Stimulated activated naive B cell treated with anti-CD40 and anti-IgM and Interleukin-4, amounts not matched to agents 10 μg/mL and 1 μg/mL and 100 μg/mL, for 72 hours (primary cell): Measurements from ENCODE around the gene TTBK2.

ENCODE experiments used
- ATAC-seq, 2 donors: fragments of 150-1000 bp; cut with Tn5 transposase; replicated peaks; 2 replicates each; pipeline ENCODE4 v1.10.0; 2021; ENCODE audit warnings: moderate library complexity in 1 of 2
- DNase-seq: peaks from one replicate; pipeline ENCODE4 v3.0.0; 2021
- H3K27ac Mint-ChIP-seq: one replicate; pipeline ENCODE4 v1.8.0; 2022; ENCODE audit warnings: mild to moderate bottlenecking, mixed read lengths
- H3K27me3 Mint-ChIP-seq, 2 donors: one replicate each; pipeline ENCODE4 v1.8.0; 2022; ENCODE audit warnings: mixed read lengths in 2 of 2
- H3K36me3 Mint-ChIP-seq, 2 donors: one replicate each; pipeline ENCODE4 v1.8.0; 2022; ENCODE audit warnings: mixed read lengths in 2 of 2, mild to moderate bottlenecking in 1 of 2
- H3K4me1 Mint-ChIP-seq, 2 donors: one replicate each; pipeline ENCODE4 v1.8.0; 2022; ENCODE audit warnings: mixed read lengths in 2 of 2, mild to moderate bottlenecking in 1 of 2
- H3K4me3 Mint-ChIP-seq, 2 donors: one replicate each; pipeline ENCODE4 v1.8.0; 2022; ENCODE audit warnings: mild to moderate bottlenecking in 2 of 2, mixed read lengths in 2 of 2, moderate library complexity in 1 of 2
- H3K9me3 Mint-ChIP-seq, 2 donors: one replicate each; pipeline ENCODE4 v1.8.0; 2022; ENCODE audit warnings: mixed read lengths in 2 of 2, mild to moderate bottlenecking in 1 of 2

The TTBK2 gene

DNA sequence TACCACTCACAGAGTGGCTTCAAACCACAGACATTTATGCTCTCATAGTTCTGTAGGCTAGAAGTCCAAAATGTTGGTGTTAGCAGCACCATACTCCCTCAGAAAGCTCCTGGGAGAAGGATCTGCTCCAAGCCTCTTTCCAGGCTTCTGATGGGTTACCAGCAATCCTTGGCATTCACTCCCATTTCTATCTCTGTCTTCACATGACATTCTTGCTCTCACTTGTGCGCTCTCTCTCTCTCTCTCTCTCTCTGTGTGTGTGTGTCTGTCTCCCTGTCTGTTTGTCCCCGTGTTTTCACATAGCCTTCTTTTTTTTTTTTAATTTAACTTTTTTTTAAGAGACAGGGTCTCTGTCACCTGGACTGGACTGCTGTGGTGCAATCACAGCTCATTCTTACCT lies 209.9 kb downstream of the TTBK2 start:
- no peak overlapping the region for H3K27ac Mint-ChIP-seq
- no peaks in the 10 kb centered on the region for H3K9me3 Mint-ChIP-seq
- H3K27me3 Mint-ChIP-seq, result no peaks in the 10 kb centered on the region
- DNase-seq (no peak), ATAC-seq (no peak)
- no peaks in the 10 kb centered on the region for H3K4me1 Mint-ChIP-seq
- peaks cover 1 to 9% of the 10 kb centered on the region in 2 donors for H3K36me3 Mint-ChIP-seq
- H3K4me3 Mint-ChIP-seq, result no peak overlapping the region

DNA sequence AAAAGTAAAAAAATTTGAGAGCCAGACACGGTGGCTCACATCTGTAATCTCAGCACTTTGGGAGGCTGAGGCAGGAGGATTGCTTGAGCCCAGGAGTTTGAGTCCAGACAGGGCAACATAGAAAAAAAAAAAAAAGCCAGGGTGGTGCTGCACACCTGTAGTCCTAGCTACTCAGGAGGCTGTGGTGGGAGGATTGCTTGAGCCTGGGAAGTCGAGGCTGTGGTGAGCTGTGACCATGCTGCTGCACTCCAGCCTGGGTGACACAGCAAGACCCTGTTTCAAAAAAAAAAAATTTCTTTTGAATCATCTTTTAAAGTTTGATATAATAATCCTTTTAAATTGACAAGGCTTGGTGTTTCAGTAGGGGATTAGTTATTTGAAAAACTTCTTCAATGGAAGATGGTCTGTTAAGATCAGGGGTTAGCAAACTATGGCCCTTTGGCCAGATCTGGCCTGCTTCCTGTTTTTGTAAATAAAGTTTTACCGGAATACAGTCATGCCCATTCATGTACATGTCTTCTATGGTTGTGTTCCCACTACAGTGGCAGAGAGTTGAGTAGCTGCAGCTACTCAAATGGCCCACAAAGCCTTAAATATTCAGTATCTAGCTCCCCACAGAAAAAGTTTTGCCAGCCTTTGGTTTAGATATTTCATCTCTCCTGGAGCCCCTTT lies 212.6 kb downstream of the TTBK2 start:
- H3K36me3 Mint-ChIP-seq, result peaks cover 0 to 15% of the 10 kb centered on the region in 2 donors
- H3K9me3 Mint-ChIP-seq, result no peaks in the 10 kb centered on the region
- H3K4me3 Mint-ChIP-seq, result no peak overlapping the region
- peaks cover 2 to 6% of the 10 kb centered on the region in 2 donors for H3K4me1 Mint-ChIP-seq
- no peak for ATAC-seq
- H3K27ac Mint-ChIP-seq, result no peak overlapping the region
- DNase-seq, result no peak
- H3K27me3 Mint-ChIP-seq, result no peaks in the 10 kb centered on the region

DNA sequence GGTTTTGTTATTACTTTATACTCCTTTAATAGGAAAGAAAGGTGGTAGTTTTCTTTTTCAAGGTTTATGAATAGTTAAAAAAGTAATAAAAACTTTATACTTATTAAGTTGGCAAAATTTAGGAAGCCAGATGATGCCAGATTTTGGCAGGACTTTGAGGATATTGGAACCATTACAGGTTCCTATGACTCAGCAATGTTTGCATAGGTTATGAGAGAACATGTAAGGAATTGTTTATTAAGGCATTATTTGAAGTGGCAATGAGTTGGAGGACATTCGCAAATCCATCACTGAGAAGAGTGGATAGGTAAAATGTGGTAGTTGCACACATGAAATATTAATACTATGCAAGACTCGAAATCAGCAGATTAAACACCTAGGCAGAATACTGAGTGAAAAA lies 213.5 kb downstream of the TTBK2 start:
- H3K36me3 Mint-ChIP-seq, result peaks cover 0 to 15% of the 10 kb centered on the region in 2 donors
- H3K27me3 Mint-ChIP-seq, result no peaks in the 10 kb centered on the region
- peaks cover 2 to 6% of the 10 kb centered on the region in 2 donors for H3K4me1 Mint-ChIP-seq
- no peak overlapping the region for H3K4me3 Mint-ChIP-seq
- DNase-seq (no peak), ATAC-seq (no peak)
- H3K9me3 Mint-ChIP-seq, result no peaks in the 10 kb centered on the region
- no peak overlapping the region for H3K27ac Mint-ChIP-seq

DNA sequence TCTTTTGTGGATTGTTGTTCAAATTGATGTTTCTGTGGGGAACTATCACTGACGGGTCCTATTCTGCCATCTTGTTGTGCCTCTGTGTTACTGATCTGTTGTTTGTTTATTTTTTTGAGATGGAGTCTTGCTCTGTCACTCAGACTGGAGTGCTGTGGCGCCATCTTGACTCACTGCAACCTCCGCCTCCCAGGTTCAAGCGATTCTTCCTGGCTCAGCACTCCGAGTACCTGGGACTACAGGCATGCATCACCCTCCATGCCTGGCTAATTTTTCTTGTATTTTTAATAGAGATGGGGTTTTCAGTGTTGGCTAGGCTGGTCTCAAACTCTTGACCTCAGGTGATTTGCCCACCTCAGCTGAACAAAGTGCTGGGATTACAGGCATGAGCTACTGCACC lies 215.2 kb downstream of the TTBK2 start:
- ATAC-seq (no peak), DNase-seq (no peak)
- Mint-ChIP-seq H3K36me3 (peaks cover 7 to 20% of the 10 kb centered on the region in 2 donors), H3K9me3 (peaks cover 0 to 5% of the 10 kb centered on the region in 2 donors), H3K27ac (no peak overlapping the region), H3K4me3 (no peak overlapping the region), H3K4me1 (peaks cover 2 to 6% of the 10 kb centered on the region in 2 donors), H3K27me3 (no peaks in the 10 kb centered on the region)

DNA sequence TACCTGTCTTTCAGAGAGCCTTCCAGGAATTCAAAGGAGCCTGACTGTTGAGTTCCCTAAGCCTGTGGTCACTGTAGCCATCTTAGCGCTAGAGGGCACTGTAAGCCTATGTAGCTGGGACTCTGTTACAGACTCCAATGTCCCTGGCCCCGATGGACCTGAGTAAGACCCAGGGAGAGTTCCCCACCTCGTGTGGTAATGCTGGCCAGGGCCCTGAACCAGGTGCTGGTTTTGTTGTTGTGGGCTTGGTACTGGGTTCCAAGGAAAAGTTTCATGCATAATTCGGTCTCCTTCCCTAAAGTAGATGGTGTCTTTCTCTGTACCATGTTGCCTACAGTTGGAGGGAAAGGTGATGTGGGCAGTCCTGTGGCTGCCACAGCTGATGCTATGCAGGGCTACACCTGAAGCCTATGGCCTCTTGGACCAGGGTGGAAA lies 216.1 kb downstream of the TTBK2 start:
- Mint-ChIP-seq H3K27me3 (no peaks in the 10 kb centered on the region), H3K36me3 (peaks cover 7 to 23% of the 10 kb centered on the region in 2 donors), H3K4me3 (no peak overlapping the region), H3K9me3 (peaks cover 0 to 5% of the 10 kb centered on the region in 2 donors), H3K27ac (no peak overlapping the region), H3K4me1 (peaks cover 2 to 6% of the 10 kb centered on the region in 2 donors)
- ATAC-seq, result peak; percentile 94 to 99
- peak; percentile 39 for DNase-seq

DNA sequence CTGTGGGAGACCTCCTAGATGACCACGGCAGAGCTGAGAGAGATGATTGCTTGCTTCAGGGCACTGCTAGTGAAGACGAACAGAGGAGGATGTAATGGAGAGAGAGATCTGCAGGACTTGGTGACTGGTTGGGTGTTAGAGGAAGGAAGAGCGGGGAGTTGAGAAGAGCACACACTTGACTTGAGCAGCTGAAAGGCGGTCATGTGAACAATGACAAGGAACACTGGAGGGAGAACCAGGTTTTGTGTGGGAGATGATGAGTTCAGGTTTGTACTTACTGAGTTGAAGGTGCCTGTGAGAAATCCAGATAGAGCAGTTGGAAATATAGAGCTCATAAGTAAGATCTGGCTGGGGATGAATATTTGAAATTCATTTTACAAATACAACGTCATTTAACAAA lies 224.0 kb downstream of the TTBK2 start:
- H3K4me1 Mint-ChIP-seq, result no peaks in the 10 kb centered on the region
- H3K27me3 Mint-ChIP-seq, result no peaks in the 10 kb centered on the region
- no peak overlapping the region for H3K4me3 Mint-ChIP-seq
- H3K27ac Mint-ChIP-seq, result no peak overlapping the region
- DNase-seq (no peak), ATAC-seq (no peak)
- H3K36me3 Mint-ChIP-seq, result peaks cover 10 to 16% of the 10 kb centered on the region in 2 donors
- H3K9me3 Mint-ChIP-seq, result peaks cover 0 to 5% of the 10 kb centered on the region in 2 donors

DNA sequence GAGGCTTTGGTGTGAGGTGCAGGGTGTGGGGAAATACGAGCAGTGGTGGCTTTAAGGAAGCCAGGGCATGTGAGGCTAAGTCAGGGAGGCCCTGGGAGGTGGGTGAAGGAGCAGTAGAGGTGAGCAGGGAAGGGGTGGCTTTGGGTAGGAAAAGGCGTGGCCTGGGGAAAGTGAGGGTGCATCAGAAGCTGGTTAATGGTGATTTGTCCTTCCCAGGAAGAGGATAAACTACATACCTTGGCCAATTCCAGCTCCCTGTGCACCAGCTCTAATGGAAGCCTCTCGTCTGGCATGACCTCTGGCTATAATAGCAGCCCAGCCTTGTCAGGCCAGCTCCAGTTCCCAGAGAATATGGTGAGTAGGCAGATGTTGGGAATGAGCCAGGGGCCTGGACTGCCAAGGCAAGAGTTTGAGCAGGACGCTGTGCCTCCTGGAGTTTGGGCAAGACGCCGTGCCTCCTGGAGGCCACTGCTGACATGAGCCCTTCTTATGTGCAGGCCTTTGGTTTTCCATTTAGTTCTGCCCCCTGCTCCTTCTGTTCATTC lies 225.0 kb downstream of the TTBK2 start:
- DNase-seq (no peak), ATAC-seq (no peak)
- H3K36me3 Mint-ChIP-seq, result peaks cover 4 to 8% of the 10 kb centered on the region in 2 donors
- H3K4me3 Mint-ChIP-seq, result no peak overlapping the region
- peaks cover 0 to under 1% of the 10 kb centered on the region in 2 donors for H3K9me3 Mint-ChIP-seq
- H3K27ac Mint-ChIP-seq, result no peak overlapping the region
- no peaks in the 10 kb centered on the region for H3K27me3 Mint-ChIP-seq
- H3K4me1 Mint-ChIP-seq, result no peaks in the 10 kb centered on the region

DNA sequence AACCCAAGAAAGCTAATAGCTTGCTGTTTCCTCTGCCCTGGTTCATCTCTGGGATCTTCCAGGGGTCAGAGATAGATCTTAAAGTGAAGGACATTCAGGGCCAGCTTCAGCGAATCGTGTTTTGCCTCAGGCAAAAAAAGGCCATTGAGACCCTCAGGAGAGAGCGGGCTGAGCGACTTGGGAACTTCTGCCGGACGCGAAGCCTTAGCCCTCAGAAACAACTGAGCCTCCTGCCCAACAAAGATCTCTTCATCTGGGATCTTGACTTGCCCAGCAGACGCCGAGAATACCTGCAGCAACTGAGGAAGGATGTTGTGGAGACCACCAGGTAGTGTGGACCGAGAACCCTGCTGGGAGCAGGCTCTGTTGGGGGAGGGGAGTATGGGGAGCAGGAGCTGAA lies 226.2 kb downstream of the TTBK2 start:
- Mint-ChIP-seq H3K4me1 (no peaks in the 10 kb centered on the region), H3K4me3 (no peak overlapping the region), H3K27me3 (no peaks in the 10 kb centered on the region), H3K9me3 (no peaks in the 10 kb centered on the region), H3K27ac (no peak overlapping the region), H3K36me3 (peaks cover 3 to 4% of the 10 kb centered on the region in 2 donors)
- no peak for DNase-seq
- no peak for ATAC-seq

DNA sequence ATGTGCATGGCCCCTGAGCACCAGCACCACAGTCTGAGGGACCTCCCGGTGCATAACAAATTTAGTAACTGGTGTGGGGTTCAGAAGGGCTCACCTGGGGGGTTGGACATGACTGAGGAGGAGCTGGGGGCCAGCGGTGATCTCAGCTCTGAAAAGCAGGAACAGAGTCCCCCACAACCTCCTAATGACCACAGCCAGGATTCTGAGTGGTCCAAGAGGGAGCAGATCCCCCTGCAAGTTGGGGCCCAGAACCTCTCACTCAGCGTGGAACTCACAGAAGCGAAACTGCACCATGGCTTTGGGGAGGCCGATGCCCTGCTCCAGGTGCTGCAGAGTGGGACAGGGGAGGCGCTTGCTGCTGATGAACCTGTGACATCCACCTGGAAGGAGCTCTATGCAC lies 226.6 kb downstream of the TTBK2 start:
- ATAC-seq (no peak), DNase-seq (no peak)
- Mint-ChIP-seq H3K27ac (no peak overlapping the region), H3K9me3 (no peaks in the 10 kb centered on the region), H3K27me3 (no peaks in the 10 kb centered on the region), H3K36me3 (peaks cover 3 to 7% of the 10 kb centered on the region in 2 donors), H3K4me1 (no peaks in the 10 kb centered on the region), H3K4me3 (no peak overlapping the region)

DNA sequence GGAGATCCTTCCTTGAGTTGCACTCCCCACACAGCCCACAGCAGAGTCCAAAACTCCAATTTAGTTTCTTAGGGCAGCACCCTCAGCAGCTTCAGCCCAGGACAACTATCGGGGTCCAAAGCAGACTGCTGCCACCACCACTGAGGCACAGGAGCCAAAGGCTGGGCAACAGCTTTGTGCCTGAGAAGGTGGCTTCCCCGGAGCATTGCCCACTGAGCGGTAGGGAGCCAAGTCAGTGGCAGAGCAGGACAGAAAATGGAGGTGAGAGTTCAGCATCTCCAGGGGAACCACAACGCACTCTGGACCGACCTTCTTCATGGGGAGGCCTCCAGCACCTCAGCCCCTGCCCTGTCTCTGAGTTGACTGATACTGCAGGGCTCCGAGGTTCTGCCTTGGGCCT lies 227.1 kb downstream of the TTBK2 start:
- no peak for ATAC-seq
- H3K4me3 Mint-ChIP-seq, result no peak overlapping the region
- H3K4me1 Mint-ChIP-seq, result no peaks in the 10 kb centered on the region
- H3K36me3 Mint-ChIP-seq, result peaks cover 3 to 8% of the 10 kb centered on the region in 2 donors
- no peaks in the 10 kb centered on the region for H3K27me3 Mint-ChIP-seq
- DNase-seq, result no peak
- no peak overlapping the region for H3K27ac Mint-ChIP-seq
- no peaks in the 10 kb centered on the region for H3K9me3 Mint-ChIP-seq

DNA sequence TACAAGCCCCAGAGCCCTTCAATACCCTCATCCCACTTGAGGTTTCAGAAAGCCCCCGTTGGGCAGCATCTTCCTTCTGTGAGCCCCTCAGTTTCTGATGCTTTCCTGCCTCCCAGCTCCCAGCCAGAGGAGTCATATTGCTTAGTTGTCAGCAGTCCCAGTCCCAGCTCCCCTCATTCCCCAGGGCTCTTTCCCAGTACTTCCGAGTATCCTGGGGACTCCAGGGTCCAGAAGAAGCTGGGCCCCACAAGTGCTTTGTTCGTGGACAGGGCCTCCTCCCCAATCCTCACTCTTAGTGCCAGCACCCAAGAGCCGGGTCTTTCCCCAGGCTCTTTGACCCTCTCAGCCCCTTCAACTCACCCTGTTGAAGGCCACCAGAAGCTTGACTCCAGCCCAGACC lies 227.6 kb downstream of the TTBK2 start:
- DNase-seq (no peak), ATAC-seq (no peak)
- H3K27ac Mint-ChIP-seq, result no peak overlapping the region
- no peaks in the 10 kb centered on the region for H3K27me3 Mint-ChIP-seq
- no peaks in the 10 kb centered on the region for H3K4me1 Mint-ChIP-seq
- H3K4me3 Mint-ChIP-seq, result no peak overlapping the region
- no peaks in the 10 kb centered on the region for H3K9me3 Mint-ChIP-seq
- peaks cover 3 to 8% of the 10 kb centered on the region in 2 donors for H3K36me3 Mint-ChIP-seq

DNA sequence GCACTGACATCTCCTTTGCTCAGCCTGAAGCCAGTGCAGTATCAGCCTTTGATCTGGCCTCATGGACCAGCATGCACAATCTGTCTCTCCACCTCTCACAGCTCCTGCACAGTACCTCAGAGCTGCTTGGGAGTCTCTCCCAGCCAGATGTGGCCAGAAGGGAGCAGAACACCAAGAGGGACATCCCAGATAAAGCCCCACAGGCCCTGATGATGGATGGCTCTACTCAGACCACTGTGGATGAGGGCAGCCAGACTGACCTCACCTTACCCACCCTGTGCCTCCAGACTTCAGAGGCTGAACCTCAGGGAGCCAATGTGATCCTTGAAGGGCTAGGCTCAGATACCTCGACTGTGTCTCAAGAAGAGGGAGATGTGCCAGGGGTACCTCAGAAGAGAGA lies 228.0 kb downstream of the TTBK2 start:
- DNase-seq, result no peak
- Mint-ChIP-seq H3K27ac (no peak overlapping the region), H3K4me3 (no peak overlapping the region), H3K27me3 (no peaks in the 10 kb centered on the region), H3K36me3 (peaks cover 3 to 8% of the 10 kb centered on the region in 2 donors), H3K4me1 (no peaks in the 10 kb centered on the region), H3K9me3 (no peaks in the 10 kb centered on the region)
- ATAC-seq, result no peak

DNA sequence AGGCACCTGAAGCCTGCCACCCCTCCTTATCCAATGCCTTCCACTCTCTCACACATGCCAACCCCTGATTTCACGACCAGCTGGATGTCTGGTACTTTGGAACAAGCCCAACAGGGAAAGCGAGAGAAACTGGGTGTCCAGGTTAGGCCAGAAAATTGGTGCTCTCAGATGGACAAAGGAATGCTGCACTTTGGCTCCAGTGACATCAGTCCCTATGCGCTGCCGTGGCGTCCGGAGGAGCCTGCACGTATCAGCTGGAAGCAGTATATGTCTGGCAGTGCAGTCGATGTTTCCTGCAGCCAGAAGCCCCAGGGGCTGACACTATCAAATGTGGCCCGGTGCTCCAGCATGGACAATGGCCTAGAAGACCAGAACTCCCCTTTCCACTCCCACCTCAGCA lies 228.8 kb downstream of the TTBK2 start:
- Mint-ChIP-seq H3K4me1 (no peaks in the 10 kb centered on the region), H3K4me3 (no peak overlapping the region), H3K27me3 (no peaks in the 10 kb centered on the region), H3K27ac (no peak overlapping the region), H3K9me3 (no peaks in the 10 kb centered on the region), H3K36me3 (peaks cover 3 to 14% of the 10 kb centered on the region in 2 donors)
- ATAC-seq, result no peak
- no peak for DNase-seq

DNA sequence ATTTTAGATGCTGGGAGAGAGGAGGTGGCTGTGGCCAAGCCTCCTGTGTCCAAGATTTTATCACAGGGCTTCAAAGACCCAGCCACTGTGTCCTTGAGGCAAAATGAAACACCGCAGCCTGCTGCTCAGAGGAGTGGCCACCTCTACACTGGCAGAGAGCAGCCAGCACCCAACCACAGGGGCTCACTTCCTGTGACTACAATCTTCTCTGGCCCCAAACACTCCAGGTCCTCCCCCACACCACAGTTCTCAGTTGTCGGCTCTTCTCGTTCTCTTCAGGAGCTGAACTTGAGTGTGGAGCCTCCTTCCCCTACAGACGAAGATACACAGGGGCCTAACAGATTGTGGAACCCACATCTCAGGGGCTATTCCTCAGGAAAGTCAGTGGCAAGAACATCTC lies 229.3 kb downstream of the TTBK2 start:
- no peak for DNase-seq
- no peak for ATAC-seq
- Mint-ChIP-seq H3K36me3 (peaks cover 3 to 14% of the 10 kb centered on the region in 2 donors), H3K9me3 (no peaks in the 10 kb centered on the region), H3K27me3 (no peaks in the 10 kb centered on the region), H3K27ac (no peak overlapping the region), H3K4me1 (no peaks in the 10 kb centered on the region), H3K4me3 (no peak overlapping the region)
